ENCODE measurements around the gene GDPD5. TPM values are rescaled to one million over a fixed set of nuclear protein-coding genes. Genes with fewer than 3 reads are reported as not detected.

Gene GDPD5
- total RNA-seq, 4 donors from 2014 or later = 9.6 to 52.9 (median 28.2) TPM

GRCh38 chr11:75509020-75509720, 16.6 kb downstream of the GDPD5 start:
- H3K27ac ChIP-seq = peak overlapping the region; percentile 67 to 71
- H3K4me3 ChIP-seq = no peak overlapping the region
- intact Hi-C loops (cut with DNase I; ENCODE audit: low total_unique reads) = no loop called here
- DNase-seq = no peak
- H3K36me3 ChIP-seq = no peaks in the 10 kb centered on the region
- no peaks in the 10 kb centered on the region for H3K4me1 ChIP-seq
- H3K27me3 ChIP-seq = no peaks in the 10 kb centered on the region
- TF ChIP-seq CTCF (IDR thresholded peaks at IDR 0.05) (no peak), POLR2A (IDR thresholded peaks at IDR 0.05) (no peak)
- H3K9me3 ChIP-seq = no peaks in the 10 kb centered on the region

- TF ChIP-seq POLR2A (IDR thresholded peaks at IDR 0.05) (no peak), CTCF (IDR thresholded peaks at IDR 0.05) (no peak)
- no peaks in the 10 kb centered on the region for H3K4me1 ChIP-seq
These were observed 17.6 kb downstream of the GDPD5 start for GRCh38 chr11:75508051-75508561.

GRCh38 chr11:75507571-75507970, 18.2 kb downstream of the GDPD5 start:
- TF ChIP-seq CTCF (IDR thresholded peaks at IDR 0.05) (no peak), POLR2A (IDR thresholded peaks at IDR 0.05) (no peak)
- no peak for DNase-seq
- Histone ChIP-seq H3K36me3 (no peaks in the 10 kb centered on the region), H3K4me3 (no peak overlapping the region), H3K27ac (no peak overlapping the region), H3K4me1 (no peaks in the 10 kb centered on the region), H3K27me3 (no peaks in the 10 kb centered on the region), H3K9me3 (no peaks in the 10 kb centered on the region)
- intact Hi-C loops (cut with DNase I; ENCODE audit: low total_unique reads) = no loop called here

More at GRCh38 chr11:75508051-75508561, 17.6 kb downstream of the GDPD5 start:
- Histone ChIP-seq H3K4me3 (no peak overlapping the region), H3K9me3 (no peaks in the 10 kb centered on the region), H3K27me3 (no peaks in the 10 kb centered on the region), H3K27ac (peak overlapping the region in 1 of 2 donors; percentile 4), H3K36me3 (no peaks in the 10 kb centered on the region)
- no peak for DNase-seq
- intact Hi-C loops (cut with DNase I; ENCODE audit: low total_unique reads) = no loop called here

GRCh38 chr11:75506827-75507226, 18.9 kb downstream of the GDPD5 start:
- TF ChIP-seq POLR2A (IDR thresholded peaks at IDR 0.05) = no peak
- no peak for TF ChIP-seq CTCF (IDR thresholded peaks at IDR 0.05)
- Histone ChIP-seq H3K36me3 (no peaks in the 10 kb centered on the region), H3K27ac (peak overlapping the region; percentile 62 to 78), H3K27me3 (no peaks in the 10 kb centered on the region), H3K4me3 (no peak overlapping the region), H3K4me1 (no peaks in the 10 kb centered on the region), H3K9me3 (no peaks in the 10 kb centered on the region)
- no peak for DNase-seq
- intact Hi-C loops (cut with DNase I; ENCODE audit: low total_unique reads) = no loop called here

- no peaks in the 10 kb centered on the region for H3K9me3 ChIP-seq
- TF ChIP-seq POLR2A (IDR thresholded peaks at IDR 0.05) = no peak
- no peak for TF ChIP-seq CTCF (IDR thresholded peaks at IDR 0.05)
- no peaks in the 10 kb centered on the region for H3K4me1 ChIP-seq
- DNase-seq = peak; percentile 51 to 52
- no peaks in the 10 kb centered on the region for H3K36me3 ChIP-seq
- intact Hi-C loops (cut with DNase I; ENCODE audit: low total_unique reads) = no loop called here
- H3K27ac ChIP-seq = peak overlapping the region; percentile 62 to 78
- no peak overlapping the region for H3K4me3 ChIP-seq
- H3K27me3 ChIP-seq = no peaks in the 10 kb centered on the region
These were observed 19.6 kb downstream of the GDPD5 start for GRCh38 chr11:75505916-75506692.

Data from uterus (tissue), 4 donors.